VCaP (cell line): ENCODE measurements around the gene CLCN7.

Experiments
- H3K27ac ChIP-seq: fragments of 450-650 bp; 2 replicates; pipeline ENCODE4 v1.5.1; 2017
- TF ChIP-seq, protein P1 (sequence below): fragments of 450-650 bp; conservative IDR thresholded peaks from 2 replicates; pipeline ENCODE4 v1.5.1; 2017; ENCODE audit warnings: mild to moderate bottlenecking, moderate library complexity

The CLCN7 gene, protein sequence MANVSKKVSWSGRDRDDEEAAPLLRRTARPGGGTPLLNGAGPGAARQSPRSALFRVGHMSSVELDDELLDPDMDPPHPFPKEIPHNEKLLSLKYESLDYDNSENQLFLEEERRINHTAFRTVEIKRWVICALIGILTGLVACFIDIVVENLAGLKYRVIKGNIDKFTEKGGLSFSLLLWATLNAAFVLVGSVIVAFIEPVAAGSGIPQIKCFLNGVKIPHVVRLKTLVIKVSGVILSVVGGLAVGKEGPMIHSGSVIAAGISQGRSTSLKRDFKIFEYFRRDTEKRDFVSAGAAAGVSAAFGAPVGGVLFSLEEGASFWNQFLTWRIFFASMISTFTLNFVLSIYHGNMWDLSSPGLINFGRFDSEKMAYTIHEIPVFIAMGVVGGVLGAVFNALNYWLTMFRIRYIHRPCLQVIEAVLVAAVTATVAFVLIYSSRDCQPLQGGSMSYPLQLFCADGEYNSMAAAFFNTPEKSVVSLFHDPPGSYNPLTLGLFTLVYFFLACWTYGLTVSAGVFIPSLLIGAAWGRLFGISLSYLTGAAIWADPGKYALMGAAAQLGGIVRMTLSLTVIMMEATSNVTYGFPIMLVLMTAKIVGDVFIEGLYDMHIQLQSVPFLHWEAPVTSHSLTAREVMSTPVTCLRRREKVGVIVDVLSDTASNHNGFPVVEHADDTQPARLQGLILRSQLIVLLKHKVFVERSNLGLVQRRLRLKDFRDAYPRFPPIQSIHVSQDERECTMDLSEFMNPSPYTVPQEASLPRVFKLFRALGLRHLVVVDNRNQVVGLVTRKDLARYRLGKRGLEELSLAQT

DNA sequence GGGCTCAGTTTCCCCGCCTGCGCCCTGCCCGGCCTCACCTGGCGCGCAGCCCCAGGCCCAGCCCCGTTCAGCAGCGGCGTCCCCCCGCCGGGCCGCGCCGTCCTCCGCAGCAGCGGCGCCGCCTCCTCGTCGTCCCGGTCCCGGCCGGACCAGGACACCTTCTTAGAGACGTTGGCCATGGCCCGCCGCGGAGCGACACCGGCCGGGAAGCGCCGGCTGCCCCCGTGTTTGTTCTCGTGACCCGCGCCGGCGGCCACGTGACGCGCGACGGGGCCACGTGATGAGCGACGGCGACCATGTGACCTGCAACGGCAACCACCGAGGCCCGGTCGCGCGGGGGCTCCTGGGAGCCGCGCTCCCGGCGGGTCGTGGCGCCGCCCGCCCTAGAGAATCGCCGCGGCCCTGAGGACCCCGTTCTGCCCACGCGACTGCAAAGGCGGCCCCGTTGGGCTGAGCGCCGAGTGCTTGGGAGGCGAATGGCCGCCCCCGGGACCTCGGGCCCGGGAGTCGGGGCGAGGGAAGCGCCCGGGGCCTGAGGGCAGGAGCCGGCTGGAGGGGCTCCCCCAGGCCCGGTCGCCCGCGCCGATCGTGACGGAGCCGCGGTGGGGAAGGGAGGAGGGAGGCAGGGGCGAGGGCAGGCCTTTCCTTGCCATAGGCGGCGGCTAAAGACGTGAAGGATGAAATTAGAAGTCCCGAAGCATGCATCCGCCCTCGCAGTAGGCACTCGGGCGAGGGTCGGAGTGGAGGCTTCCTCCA lies at the start of gene CLCN7:
Gene CLCN7, minus strand, starts transcription at position 233 of the 756 bp plus-strand sequence. Its CDS starts 54 bp downstream, at position 179.
- TF ChIP-seq, protein P1, sequence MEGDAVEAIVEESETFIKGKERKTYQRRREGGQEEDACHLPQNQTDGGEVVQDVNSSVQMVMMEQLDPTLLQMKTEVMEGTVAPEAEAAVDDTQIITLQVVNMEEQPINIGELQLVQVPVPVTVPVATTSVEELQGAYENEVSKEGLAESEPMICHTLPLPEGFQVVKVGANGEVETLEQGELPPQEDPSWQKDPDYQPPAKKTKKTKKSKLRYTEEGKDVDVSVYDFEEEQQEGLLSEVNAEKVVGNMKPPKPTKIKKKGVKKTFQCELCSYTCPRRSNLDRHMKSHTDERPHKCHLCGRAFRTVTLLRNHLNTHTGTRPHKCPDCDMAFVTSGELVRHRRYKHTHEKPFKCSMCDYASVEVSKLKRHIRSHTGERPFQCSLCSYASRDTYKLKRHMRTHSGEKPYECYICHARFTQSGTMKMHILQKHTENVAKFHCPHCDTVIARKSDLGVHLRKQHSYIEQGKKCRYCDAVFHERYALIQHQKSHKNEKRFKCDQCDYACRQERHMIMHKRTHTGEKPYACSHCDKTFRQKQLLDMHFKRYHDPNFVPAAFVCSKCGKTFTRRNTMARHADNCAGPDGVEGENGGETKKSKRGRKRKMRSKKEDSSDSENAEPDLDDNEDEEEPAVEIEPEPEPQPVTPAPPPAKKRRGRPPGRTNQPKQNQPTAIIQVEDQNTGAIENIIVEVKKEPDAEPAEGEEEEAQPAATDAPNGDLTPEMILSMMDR = no peak
- H3K27ac ChIP-seq = peak within 1 kb of the TSS; percentile 77

DNA sequence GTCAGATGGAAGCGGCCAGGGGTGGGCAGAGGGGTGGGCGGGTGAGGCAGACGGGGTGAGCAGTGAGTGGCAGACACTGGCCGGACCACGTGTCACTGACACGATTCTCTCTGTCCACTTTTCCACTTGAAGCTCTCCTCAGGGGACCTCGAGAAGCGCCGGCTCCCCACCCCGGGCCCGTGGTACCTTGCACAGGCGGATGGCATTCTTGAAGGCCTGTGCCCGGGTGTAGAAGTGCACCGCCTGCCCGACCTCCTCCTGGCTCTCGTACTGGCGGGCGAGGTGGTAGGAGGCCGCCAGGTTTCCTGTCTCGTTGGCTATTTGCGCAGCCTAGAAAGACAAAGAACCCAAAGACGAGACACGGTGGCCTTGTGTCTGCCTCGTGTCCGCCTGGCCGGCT lies 49.5 kb upstream of the CLCN7 start:
- no peak overlapping the region for H3K27ac ChIP-seq
- TF ChIP-seq, protein P1 = no peak

DNA sequence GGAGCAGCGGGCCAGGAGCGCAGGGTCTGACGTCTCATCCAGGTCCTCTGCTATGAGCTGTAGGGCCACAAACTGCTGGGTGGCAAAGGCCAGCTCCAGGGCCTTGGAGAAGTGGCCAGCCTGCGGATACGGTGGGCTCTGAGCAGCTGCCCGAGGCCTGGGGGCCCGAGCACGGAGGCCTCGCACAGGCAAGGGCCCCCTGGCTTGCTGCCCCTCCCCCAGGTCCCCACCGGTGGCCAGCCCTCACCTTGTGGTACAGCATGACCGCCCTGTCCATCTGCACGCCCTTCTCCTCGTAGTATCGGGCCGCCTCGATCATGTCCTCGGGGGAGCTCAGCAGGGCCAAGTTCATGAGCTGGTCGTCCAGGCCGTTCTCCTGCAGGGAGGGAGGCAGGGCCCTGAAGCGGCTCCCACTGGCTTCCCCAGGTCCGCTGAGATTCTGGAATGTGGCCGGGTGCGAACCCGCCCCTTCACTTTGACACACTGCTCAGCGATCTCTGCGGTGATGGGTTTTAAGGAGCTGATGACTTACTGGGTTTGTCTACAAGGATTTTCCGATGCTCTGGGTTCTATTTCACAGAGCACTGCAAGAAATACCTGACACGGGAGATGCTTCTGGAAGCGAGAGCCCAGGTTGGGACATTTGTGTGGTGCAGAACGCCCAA lies 48.9 kb upstream of the CLCN7 start:
- TF ChIP-seq, protein P1 = no peak
- no peak overlapping the region for H3K27ac ChIP-seq

DNA sequence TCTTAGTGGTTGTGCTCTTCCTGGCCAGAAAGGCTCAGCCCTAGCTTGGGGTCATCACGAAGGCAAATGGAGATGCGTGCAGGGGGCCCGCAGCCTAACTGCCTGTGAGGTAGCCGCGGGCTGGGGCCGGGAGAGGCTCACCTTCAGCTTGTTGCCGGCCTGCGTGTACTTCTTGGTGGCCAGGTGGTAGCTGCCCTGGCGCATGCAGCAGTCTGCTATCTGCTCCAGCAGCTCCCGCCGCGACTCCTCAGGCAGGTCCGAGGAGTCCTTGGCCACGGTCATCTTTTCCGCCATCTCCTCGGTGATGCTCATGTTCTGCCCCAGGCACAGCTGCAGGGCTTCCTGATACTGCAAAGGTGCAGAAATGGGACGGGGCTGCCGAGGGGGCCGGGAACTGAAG lies 45.6 kb upstream of the CLCN7 start:
- TF ChIP-seq, protein P1 = no peak
- H3K27ac ChIP-seq = no peak overlapping the region

DNA sequence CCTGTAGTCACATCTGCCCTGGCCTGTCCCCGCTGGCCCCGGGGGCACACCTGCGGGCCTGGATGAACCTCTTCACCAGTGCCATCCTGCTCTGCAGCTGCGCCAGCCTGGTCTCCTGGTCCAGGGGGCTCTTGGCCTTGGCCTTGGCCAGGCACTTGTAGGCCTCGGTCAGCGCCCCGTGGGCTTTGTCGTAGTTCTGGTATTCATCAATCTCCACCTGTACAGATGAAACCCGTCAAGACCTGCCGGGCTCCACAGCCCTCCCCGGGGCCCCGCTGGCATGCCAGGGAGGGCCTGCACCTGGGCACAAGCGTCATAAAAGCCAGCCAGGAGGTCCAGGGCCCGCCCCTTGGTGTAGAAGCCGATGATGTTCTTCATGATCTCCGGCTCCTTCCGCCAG lies 45.0 kb upstream of the CLCN7 start:
- H3K27ac ChIP-seq = no peak overlapping the region
- TF ChIP-seq, protein P1 = no peak

DNA sequence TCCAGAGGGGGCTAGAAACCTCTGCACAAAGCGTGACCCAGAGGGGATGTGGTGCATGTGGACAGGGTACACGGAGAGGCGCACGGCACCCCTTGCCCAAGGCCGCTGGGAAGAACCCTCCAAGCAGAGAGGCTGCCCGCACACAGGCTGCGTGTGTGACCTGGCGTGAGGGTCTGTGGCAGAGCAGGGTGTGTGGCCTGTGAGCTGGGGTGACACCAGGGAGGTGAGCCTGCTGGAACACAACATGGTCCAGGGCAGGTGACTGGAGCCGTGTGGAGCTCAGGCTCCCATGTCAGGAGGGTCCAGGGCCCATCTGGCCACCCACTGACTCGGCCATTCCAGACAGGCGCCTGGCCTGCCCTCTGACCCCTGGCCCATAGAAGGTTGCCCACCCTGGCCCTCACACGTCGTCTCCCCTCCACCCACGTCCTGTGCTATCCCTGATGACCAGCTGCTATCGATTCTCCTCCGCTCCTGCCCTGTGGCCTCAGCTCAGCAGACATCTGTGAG lies 43.9 kb upstream of the CLCN7 start:
- no peak overlapping the region for H3K27ac ChIP-seq
- TF ChIP-seq, protein P1 = no peak
